GM23338 (cell line): ENCODE data around the gene ITLN1. TPM values are rescaled to one million over a fixed set of nuclear protein-coding genes. Genes with fewer than 3 reads are reported as not detected.

Source experiments
- ATAC-seq: fragments of 200-7000 bp; cut with Tn5 transposase; 3 replicates; pipeline ENCODE4 v1.9.1; 2020
- DNase-seq: peaks from one replicate; pipeline ENCODE4 v3.0.0-alpha.2; 2015; ENCODE audit warnings: low spot score
- H2AFZ ChIP-seq: fragments of 200-600 bp; sonication (generic); 2 replicates; pipeline ENCODE4 v1.8.0; 2016; ENCODE audit warnings: antibody characterized with exemption, mild to moderate bottlenecking, moderate library complexity
- H3F3A ChIP-seq: fragments of 200-600 bp; sonication (generic); replicated peaks from 2 replicates; pipeline ENCODE4 v1.8.0; 2017; ENCODE audit warnings: antibody characterized with exemption, mixed run types, low read depth
- H3K27ac ChIP-seq: fragments of 200-600 bp; sonication (generic); 2 replicates; pipeline ENCODE4 v1.6.1; 2016; ENCODE audit warnings: low read depth
- H3K27me3 ChIP-seq: fragments of 200-600 bp; sonication (generic); 2 replicates; pipeline ENCODE4 v1.8.0; 2016; ENCODE audit warnings: mild to moderate bottlenecking, mixed run types, moderate library complexity; ENCODE audit not compliant: insufficient read depth
- H3K36me3 ChIP-seq: fragments of 200-600 bp; sonication (generic); 2 replicates; pipeline ENCODE4 v1.8.0; 2016; ENCODE audit warnings: mild to moderate bottlenecking; ENCODE audit not compliant: insufficient read depth
- H3K4me1 ChIP-seq: fragments of 200-600 bp; sonication (generic); 2 replicates; pipeline ENCODE4 v1.8.0; 2016; ENCODE audit warnings: mild to moderate bottlenecking, moderate library complexity; ENCODE audit not compliant: insufficient read depth
- H3K4me2 ChIP-seq: fragments of 200-600 bp; sonication (generic); 2 replicates; pipeline ENCODE4 v1.7.1; 2017; ENCODE audit warnings: mixed run types
- H3K4me3 ChIP-seq: fragments of 200-600 bp; sonication (generic); 2 replicates; pipeline ENCODE4 v1.6.1; 2016; ENCODE audit warnings: mixed run types
- H3K79me2 ChIP-seq: fragments of 200-600 bp; sonication (generic); replicated peaks from 2 replicates; pipeline ENCODE4 v1.8.0; 2017; ENCODE audit warnings: mild to moderate bottlenecking; ENCODE audit not compliant: insufficient read depth
- H3K9me2 ChIP-seq: fragments of 200-600 bp; sonication (generic); 2 replicates; pipeline ENCODE4 v1.8.0; 2017; ENCODE audit not compliant: insufficient read depth
- H4K20me1 ChIP-seq: fragments of 200-600 bp; sonication (generic); replicated peaks from 2 replicates; pipeline ENCODE4 v1.8.0; 2017; ENCODE audit warnings: mild to moderate bottlenecking; ENCODE audit not compliant: insufficient read depth
- H3K27ac Mint-ChIP-seq: 2 replicates; pipeline ENCODE4 v1.8.0; 2020; ENCODE audit warnings: inconsistent platforms, mild to moderate bottlenecking, moderate library complexity, mixed read lengths
- H3K27me3 Mint-ChIP-seq: 3 replicates; pipeline ENCODE4 v1.8.0; 2022; ENCODE audit warnings: low read depth, mild to moderate bottlenecking, moderate library complexity, mixed read lengths, inconsistent platforms; ENCODE audit not compliant: insufficient read depth, poor library complexity
- H3K36me3 Mint-ChIP-seq: 3 replicates; pipeline ENCODE4 v1.8.0; 2021; ENCODE audit warnings: low read depth, mild to moderate bottlenecking, inconsistent platforms, moderate library complexity, mixed read lengths
- H3K4me1 Mint-ChIP-seq: 3 replicates; pipeline ENCODE4 v1.8.0; 2020; ENCODE audit warnings: mild to moderate bottlenecking, inconsistent platforms, mixed read lengths
- H3K4me3 Mint-ChIP-seq: 3 replicates; pipeline ENCODE4 v1.8.0; 2021; ENCODE audit warnings: moderate library complexity, mild to moderate bottlenecking, inconsistent platforms, mixed read lengths
- H3K9me3 Mint-ChIP-seq: 3 replicates; pipeline ENCODE4 v1.8.0; 2020; ENCODE audit warnings: moderate library complexity, mild to moderate bottlenecking, inconsistent platforms, mixed read lengths
- CREB1 ChIP-seq: fragments of 250-450 bp; sonication (Bioruptor Pico); IDR thresholded peaks from 2 replicates; pipeline ENCODE4 v1.5.0; 2020; ENCODE audit warnings: low read depth, mild to moderate bottlenecking, moderate library complexity
- CTCF ChIP-seq, 2 experiments: fragments of 200-600 bp in 1 of 2; sonication (generic) in 1 of 2; conservative IDR thresholded peaks; 2 replicates each; pipeline versions ENCODE4 v1.5.1 to v1.6.1; 2016 to 2017; ENCODE audit warnings: antibody characterized with exemption in 2 of 2, low read depth in 2 of 2, mild to moderate bottlenecking in 2 of 2, moderate library complexity in 1 of 2
- ETS1 ChIP-seq: IDR thresholded peaks from 2 replicates; pipeline ENCODE4 v1.6.1; 2016; ENCODE audit warnings: antibody characterized with exemption
- EZH2phosphoT487 ChIP-seq: fragments of 200-600 bp; sonication (generic); IDR thresholded peaks from one replicate; pipeline ENCODE4 v1.8.1; 2018; ENCODE audit warnings: antibody characterized with exemption; ENCODE audit not compliant: unreplicated experiment
- JUNB ChIP-seq: IDR thresholded peaks from one replicate; pipeline ENCODE4 v1.6.1; 2016; ENCODE audit warnings: antibody characterized with exemption; ENCODE audit not compliant: unreplicated experiment
- NANOG ChIP-seq: IDR thresholded peaks from 2 replicates; pipeline ENCODE4 v1.6.1; 2016; ENCODE audit warnings: antibody characterized with exemption, borderline replicate concordance
- POLR2AphosphoS5 ChIP-seq: IDR thresholded peaks from 2 replicates; pipeline ENCODE4 v1.6.1; 2016; ENCODE audit warnings: antibody characterized with exemption, low read depth
- REST ChIP-seq: IDR thresholded peaks from one replicate; pipeline ENCODE4 v1.6.1; 2018; ENCODE audit warnings: antibody characterized with exemption; ENCODE audit not compliant: unreplicated experiment
- STAT1 ChIP-seq: IDR thresholded peaks from one replicate; pipeline ENCODE4 v1.6.1; 2016; ENCODE audit warnings: antibody characterized with exemption; ENCODE audit not compliant: unreplicated experiment
- ZNF114 ChIP-seq: fragments of 250-450 bp; sonication (Bioruptor Pico); IDR thresholded peaks from 2 replicates; pipeline ENCODE4 v1.5.0; 2020; ENCODE audit warnings: mild to moderate bottlenecking, moderate library complexity
- ZNF331 ChIP-seq: fragments of 250-450 bp; sonication (Bioruptor Pico); IDR thresholded peaks from 2 replicates; pipeline ENCODE4 v1.5.0; 2020; ENCODE audit warnings: low read depth, mild to moderate bottlenecking, moderate library complexity
- ZNF462 ChIP-seq: fragments of 250-450 bp; sonication (Bioruptor Pico); IDR thresholded peaks from 2 replicates; pipeline ENCODE4 v1.5.0; 2020; ENCODE audit warnings: mild to moderate bottlenecking, moderate library complexity
- polyA plus RNA-seq: library from polyadenylated mRNA; unstranded; fragments of >200 nt; fragmentation: Nextera tagmentation; extraction: Ambion mirVana; gene quantifications from 2 replicates; pipeline ENCODE4 v1.2.1, GENCODE V29; 2016
- total RNA-seq: library from RNA; depleted of rRNA; stranded (reverse); fragments of >200 nt; shearing (Covaris generic); gene quantifications from 2 replicates; pipeline ENCODE4 v1.2.3, GENCODE V29; 2014

Gene ITLN1
- total and polyA plus RNA-seq, 2 experiments from 2014 or later: not detected

- Mint-ChIP-seq H3K27me3 (peaks cover 2% of the 10 kb centered on the region), H3K27ac (no peak overlapping the region), H3K36me3 (no peaks in the 10 kb centered on the region), H3K9me3 (no peaks in the 10 kb centered on the region), H3K4me3 (no peak overlapping the region), H3K4me1 (no peaks in the 10 kb centered on the region)
- H3K27ac ChIP-seq: no peak overlapping the region
- H4K20me1 ChIP-seq: no peaks in the 10 kb centered on the region
- no peak overlapping the region for H3K4me2 ChIP-seq
- DNase-seq: no peak
- no peak for TF ChIP-seq STAT1
- no peak for TF ChIP-seq NANOG
- no peak for TF ChIP-seq REST
- no peak for TF ChIP-seq CREB1 (CRISPR knock-in tag)
- TF ChIP-seq ZNF331: no peak
- TF ChIP-seq ZNF114 (CRISPR knock-in tag): no peak
- TF ChIP-seq ETS1: no peak
- TF ChIP-seq ZNF462 (CRISPR knock-in tag): no peak
- TF ChIP-seq POLR2AphosphoS5: no peak
- TF ChIP-seq JUNB: no peak
- TF ChIP-seq CTCF (conservative IDR thresholded peaks at IDR 0.05; ENCODE audit: low read depth in 2 of 2): no peak
- TF ChIP-seq EZH2phosphoT487: no peak
- no peaks in the 10 kb centered on the region for H3K36me3 ChIP-seq
- H3K27me3 ChIP-seq: no peaks in the 10 kb centered on the region
- H2AFZ ChIP-seq: no peak overlapping the region
- no peak overlapping the region for H3K4me3 ChIP-seq
- no peaks in the 10 kb centered on the region; the same call in 1 of the 2 replicates for H3K9me2 ChIP-seq
- ATAC-seq: no peak
- H3K4me1 ChIP-seq: no peaks in the 10 kb centered on the region
- no peaks in the 10 kb centered on the region for H3F3A ChIP-seq
- no peaks in the 10 kb centered on the region for H3K79me2 ChIP-seq
Observed at GRCh38 chr1:160863061-160863773, 21.8 kb downstream of the ITLN1 start.
